PFSK-1 (cell line): Measurements from ENCODE around the gene ARPC2.

Source experiments
- FOXP2 ChIP-seq: optimal IDR thresholded peaks from 2 replicates; pipeline ENCODE3; 2011; ENCODE audit warnings: borderline replicate concordance, control low read depth, inconsistent platforms; ENCODE audit not compliant: insufficient read depth; ENCODE audit errors: extremely low read length, extremely low read depth
- POLR2AphosphoS5 ChIP-seq: IDR thresholded peaks from 2 replicates; pipeline ENCODE4 v1.6.1; 2012; ENCODE audit warnings: low read depth, mild to moderate bottlenecking, control low read depth, low read length, moderate library complexity
- SIN3A ChIP-seq: IDR thresholded peaks from 2 replicates; pipeline ENCODE4 v1.6.1; 2012; ENCODE audit warnings: mild to moderate bottlenecking, low read length, moderate library complexity, borderline replicate concordance; ENCODE audit not compliant: insufficient read depth
- TAF1 ChIP-seq: IDR thresholded peaks from 2 replicates; pipeline ENCODE4 v1.6.1; 2012; ENCODE audit warnings: low read length, control low read depth, borderline replicate concordance; ENCODE audit not compliant: insufficient read depth
- TF ChIP-seq, protein P1 (sequence below), 2 experiments: IDR thresholded peaks; 2 replicates each; pipeline versions ENCODE4 v1.6.1 to v1.8.0; 2011 to 2012; ENCODE audit warnings: low read depth in 2 of 2, low read length in 2 of 2, control low read depth in 1 of 2, inconsistent platforms in 1 of 2, mild to moderate bottlenecking in 1 of 2, moderate library complexity in 1 of 2; ENCODE audit not compliant: insufficient read depth in 1 of 2

ARPC2 gene

DNA sequence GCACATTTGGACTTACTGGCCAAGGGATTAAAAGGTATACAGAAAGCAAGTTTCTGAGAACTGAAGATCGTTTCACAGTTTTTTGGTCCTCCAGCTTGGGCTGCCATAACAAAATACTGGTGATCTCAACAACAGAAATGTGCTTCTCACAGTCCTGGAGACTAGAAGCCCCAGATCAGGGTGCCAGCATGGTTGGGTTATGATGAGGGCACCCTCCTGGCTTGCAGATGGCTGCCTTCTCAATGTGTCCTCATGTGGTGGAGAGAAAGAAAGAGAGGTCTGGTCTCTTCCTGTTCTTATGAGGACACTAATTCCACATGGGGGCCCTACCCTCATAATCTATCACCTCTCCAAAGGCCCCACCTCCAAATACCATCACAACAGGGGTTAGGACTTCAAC lies 30.1 kb upstream of the ARPC2 start:
- TF ChIP-seq, protein P1, sequence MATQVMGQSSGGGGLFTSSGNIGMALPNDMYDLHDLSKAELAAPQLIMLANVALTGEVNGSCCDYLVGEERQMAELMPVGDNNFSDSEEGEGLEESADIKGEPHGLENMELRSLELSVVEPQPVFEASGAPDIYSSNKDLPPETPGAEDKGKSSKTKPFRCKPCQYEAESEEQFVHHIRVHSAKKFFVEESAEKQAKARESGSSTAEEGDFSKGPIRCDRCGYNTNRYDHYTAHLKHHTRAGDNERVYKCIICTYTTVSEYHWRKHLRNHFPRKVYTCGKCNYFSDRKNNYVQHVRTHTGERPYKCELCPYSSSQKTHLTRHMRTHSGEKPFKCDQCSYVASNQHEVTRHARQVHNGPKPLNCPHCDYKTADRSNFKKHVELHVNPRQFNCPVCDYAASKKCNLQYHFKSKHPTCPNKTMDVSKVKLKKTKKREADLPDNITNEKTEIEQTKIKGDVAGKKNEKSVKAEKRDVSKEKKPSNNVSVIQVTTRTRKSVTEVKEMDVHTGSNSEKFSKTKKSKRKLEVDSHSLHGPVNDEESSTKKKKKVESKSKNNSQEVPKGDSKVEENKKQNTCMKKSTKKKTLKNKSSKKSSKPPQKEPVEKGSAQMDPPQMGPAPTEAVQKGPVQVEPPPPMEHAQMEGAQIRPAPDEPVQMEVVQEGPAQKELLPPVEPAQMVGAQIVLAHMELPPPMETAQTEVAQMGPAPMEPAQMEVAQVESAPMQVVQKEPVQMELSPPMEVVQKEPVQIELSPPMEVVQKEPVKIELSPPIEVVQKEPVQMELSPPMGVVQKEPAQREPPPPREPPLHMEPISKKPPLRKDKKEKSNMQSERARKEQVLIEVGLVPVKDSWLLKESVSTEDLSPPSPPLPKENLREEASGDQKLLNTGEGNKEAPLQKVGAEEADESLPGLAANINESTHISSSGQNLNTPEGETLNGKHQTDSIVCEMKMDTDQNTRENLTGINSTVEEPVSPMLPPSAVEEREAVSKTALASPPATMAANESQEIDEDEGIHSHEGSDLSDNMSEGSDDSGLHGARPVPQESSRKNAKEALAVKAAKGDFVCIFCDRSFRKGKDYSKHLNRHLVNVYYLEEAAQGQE (IDR thresholded peaks at IDR 0.05; ENCODE audit: insufficient read depth in 1 of 2, low read depth in 2 of 2, low read length in 2 of 2) = no peak
- TF ChIP-seq FOXP2 = no peak
- TF ChIP-seq POLR2AphosphoS5 = no peak
- no peak for TF ChIP-seq TAF1
- no peak for TF ChIP-seq SIN3A

DNA sequence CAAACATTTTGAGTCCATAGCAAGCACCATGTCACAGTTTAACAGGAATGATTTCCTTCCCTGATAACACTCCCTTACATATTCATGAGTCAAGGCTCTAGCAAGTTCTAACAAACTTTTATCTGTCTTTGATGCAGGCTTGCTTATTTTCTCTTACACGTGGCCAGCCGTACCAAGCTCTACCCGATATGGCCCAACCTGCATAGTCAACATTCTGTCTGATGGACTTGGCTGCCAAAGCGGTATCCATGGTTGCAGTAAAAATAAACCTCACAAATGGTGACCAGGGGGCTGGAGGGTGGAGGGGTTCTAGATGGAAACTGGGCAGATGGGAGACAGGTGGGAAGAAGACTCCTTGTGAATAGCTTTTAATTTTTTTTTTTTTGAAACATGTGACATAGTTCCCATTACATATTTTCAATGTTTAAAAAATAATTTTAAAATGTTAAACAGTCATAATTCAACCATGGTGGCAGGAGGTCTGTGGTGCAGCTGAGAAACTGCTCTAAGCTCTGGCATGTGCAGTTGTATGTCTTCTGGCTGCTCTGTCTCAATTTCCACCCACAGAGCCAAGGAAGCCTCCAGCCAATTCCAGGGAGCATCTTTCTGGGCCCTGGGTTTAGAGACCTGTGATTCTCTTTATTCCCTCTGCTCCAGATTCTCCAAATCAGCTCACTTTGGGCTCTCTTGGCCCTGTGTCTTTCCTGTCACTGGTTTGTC lies 29.5 kb upstream of the ARPC2 start:
- TF ChIP-seq TAF1 = no peak
- TF ChIP-seq, protein P1 (IDR thresholded peaks at IDR 0.05; ENCODE audit: insufficient read depth in 1 of 2, low read depth in 2 of 2, low read length in 2 of 2) = no peak
- TF ChIP-seq SIN3A = no peak
- no peak for TF ChIP-seq FOXP2
- TF ChIP-seq POLR2AphosphoS5 = no peak

DNA sequence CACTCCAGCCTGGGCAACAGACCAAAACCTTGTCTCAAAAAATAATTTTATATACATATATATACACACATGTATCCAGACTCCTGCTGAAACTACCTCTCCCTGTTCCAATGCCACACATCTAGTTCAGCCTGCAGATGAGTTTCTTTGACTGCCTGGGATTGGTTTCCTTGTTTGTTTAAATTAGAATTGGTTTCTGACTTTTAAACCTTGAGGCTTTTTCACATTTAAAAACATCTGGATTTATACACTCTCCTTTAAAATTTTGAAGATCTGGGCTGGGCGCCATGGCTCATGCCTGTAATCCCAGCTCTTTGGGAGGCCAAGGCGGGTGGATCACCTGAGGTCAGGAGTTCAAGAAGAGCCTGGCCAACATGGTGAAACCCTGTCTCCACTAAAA lies 28.5 kb upstream of the ARPC2 start:
- TF ChIP-seq SIN3A (no peak), POLR2AphosphoS5 (no peak), TAF1 (no peak), FOXP2 (no peak)
- TF ChIP-seq, protein P1 (IDR thresholded peaks at IDR 0.05; ENCODE audit: insufficient read depth in 1 of 2, low read depth in 2 of 2, low read length in 2 of 2) = no peak

GRCh38 chr2:218192902-218193430 lies 24.0 kb upstream of the ARPC2 start:
- no peak for TF ChIP-seq SIN3A
- TF ChIP-seq, protein P1 (IDR thresholded peaks at IDR 0.05; ENCODE audit: insufficient read depth in 1 of 2, low read depth in 2 of 2, low read length in 2 of 2) = no peak
- no peak for TF ChIP-seq FOXP2

- TF ChIP-seq, protein P1 (IDR thresholded peaks at IDR 0.05; ENCODE audit: insufficient read depth in 1 of 2, low read depth in 2 of 2, low read length in 2 of 2) = no peak
- no peak for TF ChIP-seq SIN3A
- TF ChIP-seq FOXP2 = no peak
- no peak for TF ChIP-seq POLR2AphosphoS5
Observed at GRCh38 chr2:218193701-218194100, 23.3 kb upstream of the ARPC2 start.
